ENCODE measurements around the gene C11orf58.
A peak's percentile ranks its signal among the peaks of the same experiment; 100 is the strongest.

Gene C11orf58

GRCh38 chr11:16773981-16774935 is 35.8 kb downstream of the C11orf58 start:
- in situ Hi-C loops (cut with HindIII; ENCODE audit: low pct_unique_long_range_greater_than_20kb, low sequenced_read_pairs): no loop called here
- no peak for TF ChIP-seq JUND (IDR thresholded peaks at IDR 0.05; ENCODE audit: low read depth)
- no peak for DNase-seq (ENCODE audit: low read depth in 1 of 2, low spot score in 1 of 2)

GRCh38 chr11:16774936-16775613 is 36.6 kb downstream of the C11orf58 start:
- no peak for DNase-seq (ENCODE audit: low read depth in 1 of 2, low spot score in 1 of 2)
- no peak for TF ChIP-seq JUND (IDR thresholded peaks at IDR 0.05; ENCODE audit: low read depth)
- in situ Hi-C loops (cut with HindIII; ENCODE audit: low pct_unique_long_range_greater_than_20kb, low sequenced_read_pairs): no loop called here

GRCh38 chr11:16775614-16776283 is 37.3 kb downstream of the C11orf58 start:
- in situ Hi-C loops (cut with HindIII; ENCODE audit: low pct_unique_long_range_greater_than_20kb, low sequenced_read_pairs): no loop called here
- TF ChIP-seq JUND (IDR thresholded peaks at IDR 0.05; ENCODE audit: low read depth): no peak
- no peak for DNase-seq (ENCODE audit: low read depth in 1 of 2, low spot score in 1 of 2)

GRCh38 chr11:16776711-16777612 is 38.5 kb downstream of the C11orf58 start:
- no peak for DNase-seq (ENCODE audit: low read depth in 1 of 2, low spot score in 1 of 2)
- in situ Hi-C loops (cut with HindIII; ENCODE audit: low pct_unique_long_range_greater_than_20kb, low sequenced_read_pairs): no loop called here
- TF ChIP-seq JUND (IDR thresholded peaks at IDR 0.05; ENCODE audit: low read depth): no peak

DNA sequence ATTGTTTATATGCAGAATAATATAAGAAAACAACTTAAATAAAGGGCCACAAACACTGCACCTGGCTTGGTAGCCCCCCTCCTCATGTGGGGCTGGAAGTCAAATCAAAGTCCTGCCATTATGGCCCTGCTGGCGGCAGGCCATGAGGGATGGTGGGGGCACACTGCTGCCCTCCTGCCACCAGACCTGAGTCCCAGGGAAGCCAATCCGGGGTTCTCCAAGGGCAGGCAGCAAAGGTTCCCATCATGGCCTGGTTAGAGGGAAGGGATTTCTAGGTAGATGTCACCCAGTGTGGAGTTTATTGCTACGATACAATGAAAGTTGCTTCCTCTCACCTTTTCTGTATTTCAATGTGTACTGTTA is 39.1 kb downstream of the C11orf58 start:
- in situ Hi-C loops (cut with HindIII; ENCODE audit: low pct_unique_long_range_greater_than_20kb, low sequenced_read_pairs): no loop called here
- no peak for DNase-seq (ENCODE audit: low read depth in 1 of 2, low spot score in 1 of 2)
- no peak for TF ChIP-seq JUND (IDR thresholded peaks at IDR 0.05; ENCODE audit: low read depth)

DNA sequence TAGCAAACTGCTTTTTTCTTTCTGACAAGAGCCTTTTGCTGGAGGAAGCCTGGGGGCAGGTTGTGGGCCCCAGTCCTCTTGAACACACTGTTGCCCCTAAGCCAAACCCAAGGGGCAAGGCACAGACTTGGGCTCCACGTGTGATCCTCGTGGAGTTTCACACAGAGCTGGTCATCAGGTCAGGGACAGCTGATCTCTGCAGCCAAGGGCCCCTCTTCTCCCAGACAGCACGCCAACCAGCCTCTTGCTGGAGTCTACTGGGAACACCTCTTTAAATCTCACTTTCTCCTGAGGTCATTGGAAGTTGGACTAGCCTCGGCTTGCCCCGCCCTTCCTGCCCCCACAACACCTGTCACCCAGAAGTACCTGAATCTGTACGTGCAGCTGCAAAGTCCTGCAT is 39.8 kb downstream of the C11orf58 start:
- no peak for TF ChIP-seq JUND (IDR thresholded peaks at IDR 0.05; ENCODE audit: low read depth)
- in situ Hi-C loops (cut with HindIII; ENCODE audit: low pct_unique_long_range_greater_than_20kb, low sequenced_read_pairs): no loop called here
- DNase-seq (ENCODE audit: low read depth in 1 of 2, low spot score in 1 of 2): no peak

- DNase-seq (ENCODE audit: low read depth in 1 of 2, low spot score in 1 of 2): no peak
- in situ Hi-C loops (cut with HindIII; ENCODE audit: low pct_unique_long_range_greater_than_20kb, low sequenced_read_pairs): no loop called here
- TF ChIP-seq JUND (IDR thresholded peaks at IDR 0.05; ENCODE audit: low read depth): no peak
These were observed 40.4 kb downstream of the C11orf58 start for GRCh38 chr11:16778876-16779275.

DNA sequence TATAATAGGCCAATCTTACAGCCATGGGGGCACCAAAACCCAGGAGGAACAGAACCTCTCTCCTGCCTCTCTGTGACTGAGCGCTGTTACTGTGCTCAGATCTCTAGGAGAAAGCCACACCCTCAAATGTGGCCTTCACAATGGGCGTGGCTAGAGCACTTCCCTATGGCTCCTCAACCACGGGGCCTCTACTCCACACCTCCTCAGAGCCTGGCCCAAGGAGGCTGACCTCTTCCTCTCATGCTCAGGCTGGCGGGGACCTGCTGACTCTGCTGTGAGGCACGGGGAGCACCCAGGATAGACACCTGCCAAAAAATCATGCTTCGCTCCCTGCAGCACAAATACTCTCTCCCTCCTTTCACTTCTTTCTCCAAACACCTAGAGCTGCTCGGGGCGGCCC is 41.0 kb downstream of the C11orf58 start:
- in situ Hi-C loops (cut with HindIII; ENCODE audit: low pct_unique_long_range_greater_than_20kb, low sequenced_read_pairs): no loop called here
- no peak for TF ChIP-seq JUND (IDR thresholded peaks at IDR 0.05; ENCODE audit: low read depth)
- DNase-seq (ENCODE audit: low read depth in 1 of 2, low spot score in 1 of 2): no peak

DNA sequence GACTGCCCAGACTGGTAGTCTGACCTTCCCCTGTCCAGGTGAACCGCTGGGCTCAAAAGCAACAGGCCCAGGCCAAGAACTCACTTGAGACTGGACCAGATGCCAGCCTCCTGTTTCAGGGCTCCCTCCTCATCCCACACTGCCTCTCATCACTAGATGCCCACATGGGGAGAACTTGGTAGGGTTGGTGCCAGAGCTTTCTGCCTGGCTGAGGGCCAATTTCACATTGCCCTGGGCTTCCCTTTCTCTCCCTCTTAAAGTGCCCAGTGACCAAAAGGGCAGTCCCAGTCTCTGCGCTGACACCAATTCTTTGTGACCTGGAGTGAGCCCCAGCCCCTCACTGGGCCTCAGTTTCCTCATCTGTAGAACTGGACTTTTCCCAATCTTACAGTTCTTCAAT is 41.7 kb downstream of the C11orf58 start:
- in situ Hi-C loops (cut with HindIII; ENCODE audit: low pct_unique_long_range_greater_than_20kb, low sequenced_read_pairs): no loop called here
- no peak for TF ChIP-seq JUND (IDR thresholded peaks at IDR 0.05; ENCODE audit: low read depth)
- DNase-seq (ENCODE audit: low read depth in 1 of 2, low spot score in 1 of 2): peak in 1 of 2 experiments; percentile 24

- DNase-seq (ENCODE audit: low read depth in 1 of 2, low spot score in 1 of 2): no peak
- in situ Hi-C loops (cut with HindIII; ENCODE audit: low pct_unique_long_range_greater_than_20kb, low sequenced_read_pairs): no loop called here
- no peak for TF ChIP-seq JUND (IDR thresholded peaks at IDR 0.05; ENCODE audit: low read depth)
These were observed 42.5 kb downstream of the C11orf58 start for GRCh38 chr11:16780698-16781550.
